Measurements from ENCODE around the gene UGT1A3. TPM values are rescaled to one million over a fixed set of nuclear protein-coding genes. Genes with fewer than 3 reads are reported as not detected.

The UGT1A3 gene
- total RNA-seq, 2 experiments from 2014 or later = not detected

DNA sequence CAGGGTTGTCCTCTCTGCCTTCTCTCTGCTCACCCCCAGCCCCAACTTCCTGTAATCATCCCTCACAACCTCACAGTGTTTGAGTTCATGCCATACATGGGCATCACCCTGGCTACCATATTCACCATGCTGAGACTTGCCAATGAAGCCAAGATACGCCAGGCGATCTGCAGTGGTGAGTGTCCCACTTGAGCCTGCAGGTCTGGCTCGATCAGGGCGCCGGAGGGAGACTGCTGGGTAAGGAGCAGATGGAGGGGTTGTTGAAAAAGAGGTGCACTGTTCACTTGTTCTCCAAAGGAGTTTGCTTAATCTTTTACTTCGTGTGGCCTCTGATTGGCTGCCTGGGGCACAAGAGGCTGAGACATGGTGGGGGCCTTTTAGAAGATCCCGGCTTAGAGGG, 63.9 kb downstream of the UGT1A3 start:
- Mint-ChIP-seq H3K4me1 (ENCODE audit: low read depth) (no peaks in the 10 kb centered on the region), H3K9me3 (no peaks in the 10 kb centered on the region), H3K36me3 (ENCODE audit: low read depth) (no peaks in the 10 kb centered on the region), H3K27me3 (no peaks in the 10 kb centered on the region), H3K4me3 (no peak overlapping the region), H3K27ac (no peak overlapping the region)
- Histone ChIP-seq H3K27me3 (ENCODE audit: control insufficient read depth in 1 of 2, insufficient read depth in 2 of 2, low read length in 2 of 2) (no peaks in the 10 kb centered on the region), H3K36me3 (ENCODE audit: insufficient read depth, low read length) (no peaks in the 10 kb centered on the region), H3K4me3 (ENCODE audit: low read length) (no peak overlapping the region), H3K4me1 (ENCODE audit: insufficient read depth, low read length) (no peaks in the 10 kb centered on the region), H3K9me3 (ENCODE audit: control insufficient read depth in 1 of 2, insufficient read depth in 1 of 2, low read length in 2 of 2) (peaks cover 0 to 8% of the 10 kb centered on the region in 2 experiments), H3K27ac (ENCODE audit: low read depth in 1 of 2, low read length in 2 of 2) (no peak overlapping the region)
- POLR2A ChIA-PET = no interaction called here
- CTCF ChIA-PET = no interaction called here
- ATAC-seq (ENCODE audit: poor library complexity) = no peak
- intact Hi-C loops (cut with DNase I, micrococcal nuclease) = no loop called here
- TF ChIP-seq, protein P1, sequence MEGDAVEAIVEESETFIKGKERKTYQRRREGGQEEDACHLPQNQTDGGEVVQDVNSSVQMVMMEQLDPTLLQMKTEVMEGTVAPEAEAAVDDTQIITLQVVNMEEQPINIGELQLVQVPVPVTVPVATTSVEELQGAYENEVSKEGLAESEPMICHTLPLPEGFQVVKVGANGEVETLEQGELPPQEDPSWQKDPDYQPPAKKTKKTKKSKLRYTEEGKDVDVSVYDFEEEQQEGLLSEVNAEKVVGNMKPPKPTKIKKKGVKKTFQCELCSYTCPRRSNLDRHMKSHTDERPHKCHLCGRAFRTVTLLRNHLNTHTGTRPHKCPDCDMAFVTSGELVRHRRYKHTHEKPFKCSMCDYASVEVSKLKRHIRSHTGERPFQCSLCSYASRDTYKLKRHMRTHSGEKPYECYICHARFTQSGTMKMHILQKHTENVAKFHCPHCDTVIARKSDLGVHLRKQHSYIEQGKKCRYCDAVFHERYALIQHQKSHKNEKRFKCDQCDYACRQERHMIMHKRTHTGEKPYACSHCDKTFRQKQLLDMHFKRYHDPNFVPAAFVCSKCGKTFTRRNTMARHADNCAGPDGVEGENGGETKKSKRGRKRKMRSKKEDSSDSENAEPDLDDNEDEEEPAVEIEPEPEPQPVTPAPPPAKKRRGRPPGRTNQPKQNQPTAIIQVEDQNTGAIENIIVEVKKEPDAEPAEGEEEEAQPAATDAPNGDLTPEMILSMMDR (IDR thresholded peaks at IDR 0.05) = no peak
- DNase-seq = no peak

DNA sequence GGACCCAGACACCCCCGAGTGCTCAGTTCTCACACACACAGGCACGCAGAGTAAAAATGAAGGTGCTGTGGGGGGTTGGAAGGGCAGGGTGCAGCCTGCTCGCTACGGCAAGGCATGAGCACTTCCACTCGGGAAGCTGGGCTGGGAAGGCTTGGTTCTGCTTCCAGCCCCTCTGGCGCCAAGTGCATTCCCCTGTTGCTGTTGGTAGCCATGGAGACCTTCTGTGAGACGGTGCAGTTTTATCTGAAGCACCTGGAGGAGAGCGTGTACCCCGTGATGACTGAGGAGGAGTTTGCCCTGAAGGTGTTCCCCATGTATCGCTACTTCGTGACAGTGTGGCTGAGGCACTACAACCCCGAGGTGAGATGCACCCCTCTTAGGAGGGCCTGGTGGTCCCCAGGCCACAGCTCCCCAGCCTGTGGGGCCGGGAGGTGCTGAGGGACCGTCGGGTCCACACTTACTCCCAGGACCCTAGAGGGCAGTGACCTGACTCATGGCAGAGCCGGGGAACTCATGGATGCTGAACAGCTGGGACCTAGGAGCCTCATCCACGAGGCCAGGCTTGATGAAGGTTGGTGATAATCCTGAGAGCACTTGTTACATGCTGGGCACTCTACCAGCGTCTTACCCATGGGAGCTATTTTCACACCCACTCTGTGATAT, 64.8 kb downstream of the UGT1A3 start:
- ATAC-seq (ENCODE audit: poor library complexity) (no peak), DNase-seq (no peak)
- H3K4me1 Mint-ChIP-seq (ENCODE audit: low read depth) = no peaks in the 10 kb centered on the region
- H3K9me3 ChIP-seq (ENCODE audit: control insufficient read depth in 1 of 2, insufficient read depth in 1 of 2, low read length in 2 of 2) = peaks cover 0 to 8% of the 10 kb centered on the region in 2 experiments
- H3K27ac ChIP-seq (ENCODE audit: low read depth in 1 of 2, low read length in 2 of 2) = no peak overlapping the region
- no peaks in the 10 kb centered on the region for H3K36me3 Mint-ChIP-seq (ENCODE audit: low read depth)
- intact Hi-C loops (cut with DNase I, micrococcal nuclease) = no loop called here
- no peaks in the 10 kb centered on the region for H3K36me3 ChIP-seq (ENCODE audit: insufficient read depth, low read length)
- TF ChIP-seq, protein P1 (IDR thresholded peaks at IDR 0.05) = no peak
- H3K4me3 Mint-ChIP-seq = no peak overlapping the region
- H3K27me3 Mint-ChIP-seq = no peaks in the 10 kb centered on the region
- CTCF ChIA-PET = no interaction called here
- no peaks in the 10 kb centered on the region for H3K4me1 ChIP-seq (ENCODE audit: insufficient read depth, low read length)
- H3K4me3 ChIP-seq (ENCODE audit: low read length) = no peak overlapping the region
- no peaks in the 10 kb centered on the region for H3K27me3 ChIP-seq (ENCODE audit: control insufficient read depth in 1 of 2, insufficient read depth in 2 of 2, low read length in 2 of 2)
- H3K9me3 Mint-ChIP-seq = no peaks in the 10 kb centered on the region
- POLR2A ChIA-PET = no interaction called here
- H3K27ac Mint-ChIP-seq = no peak overlapping the region

- Mint-ChIP-seq H3K4me1 (ENCODE audit: low read depth) (no peaks in the 10 kb centered on the region), H3K4me3 (no peak overlapping the region), H3K27me3 (no peaks in the 10 kb centered on the region), H3K9me3 (no peaks in the 10 kb centered on the region), H3K27ac (no peak overlapping the region), H3K36me3 (ENCODE audit: low read depth) (no peaks in the 10 kb centered on the region)
- ATAC-seq (ENCODE audit: poor library complexity) (no peak), DNase-seq (peak in 1 of 14 experiments; percentile 26)
- H3K36me3 ChIP-seq (ENCODE audit: insufficient read depth, low read length) = no peaks in the 10 kb centered on the region
- intact Hi-C loops (cut with DNase I, micrococcal nuclease) = no loop called here
- TF ChIP-seq, protein P1 (IDR thresholded peaks at IDR 0.05) = no peak
- no peak overlapping the region for H3K4me3 ChIP-seq (ENCODE audit: low read length)
- no peaks in the 10 kb centered on the region for H3K27me3 ChIP-seq (ENCODE audit: control insufficient read depth in 1 of 2, insufficient read depth in 2 of 2, low read length in 2 of 2)
- ChIA-PET CTCF (no interaction called here), POLR2A (no interaction called here)
- H3K9me3 ChIP-seq (ENCODE audit: control insufficient read depth in 1 of 2, insufficient read depth in 1 of 2, low read length in 2 of 2) = peaks cover 0 to 8% of the 10 kb centered on the region in 2 experiments
- H3K27ac ChIP-seq (ENCODE audit: low read depth in 1 of 2, low read length in 2 of 2) = no peak overlapping the region
- no peaks in the 10 kb centered on the region for H3K4me1 ChIP-seq (ENCODE audit: insufficient read depth, low read length)
These were observed 65.4 kb downstream of the UGT1A3 start for GRCh38 chr2:233794128-233794658.
